GM12878 (cell line): ENCODE data around the gene USF1. TPM values are rescaled to one million over a fixed set of nuclear protein-coding genes. Genes with fewer than 3 reads are reported as not detected.

Experiments
- ATAC-seq: fragments of 200-7000 bp; cut with Tn5 transposase; 3 replicates; pipeline ENCODE4 v1.9.1; 2020; ENCODE audit warnings: mild to moderate bottlenecking, moderate library complexity
- BruUV-seq: library from RNA; stranded (reverse); fragments of 400-500 nt; replicated peaks from 2 replicates; lab custom pipeline; 2021; lab: Mats Ljungman, UMichigan
- CTCF ChIA-PET: fragments of 300-600 bp; sonication (Branson Sonifier 250); formaldehyde crosslinking; extraction: SDS; loops from one replicate; lab custom pipeline; 2021; ENCODE audit warnings: inconsistent platforms; lab: Yijun Ruan, JAX
- POLR2A ChIA-PET: fragments of 350-600 bp; formaldehyde crosslinking; extraction: SDS; loops from one replicate; lab custom pipeline; 2021; ENCODE audit warnings: inconsistent platforms; lab: Charles Lee
- RAD21 ChIA-PET: fragments of 300-600 bp; sonication (Branson Sonifier 250); formaldehyde crosslinking; loops from one replicate; lab custom pipeline; 2023; ENCODE audit warnings: antibody characterized with exemption; ENCODE audit not compliant: unreplicated experiment; lab: Charles Lee
- SMC1A ChIA-PET: fragments of 300-600 bp; sonication (Branson Sonifier 250); formaldehyde crosslinking; loops from one replicate; lab custom pipeline; 2023; ENCODE audit not compliant: unreplicated experiment, uncharacterized antibody; lab: Charles Lee
- DNase-seq: peaks from one replicate; pipeline ENCODE4 v3.0.0-alpha.2; 2011; ENCODE audit warnings: low read depth, low spot score
- FAIRE-seq: peaks from 3 replicates; lab custom pipeline; 2011; peaks lifted over from hg19 to GRCh38; lab: Jason Lieb, UNC
- H2AFZ ChIP-seq: 2 replicates; pipeline ENCODE4 v1.6.0; 2011; ENCODE audit warnings: low read depth, low read length, control low read depth; ENCODE audit not compliant: control insufficient read depth
- H3K27ac ChIP-seq: 2 replicates; pipeline ENCODE4 v1.5.1; 2011; ENCODE audit warnings: control low read depth; ENCODE audit not compliant: control insufficient read depth, insufficient read depth
- H3K27me3 ChIP-seq, 2 experiments: replicated peaks in 1 of 2; 2 replicates each; pipeline versions ENCODE4 v1.6.0 to v1.6.1; 2011; ENCODE audit warnings: low read length in 1 of 2; ENCODE audit not compliant: control insufficient read depth in 2 of 2, insufficient read depth in 2 of 2
- H3K36me3 ChIP-seq, 2 experiments: 2 replicates each; pipeline ENCODE4 v1.5.1; 2011; ENCODE audit warnings: low read length in 1 of 2; ENCODE audit not compliant: control insufficient read depth in 2 of 2, insufficient read depth in 2 of 2
- H3K4me1 ChIP-seq: 2 replicates; pipeline ENCODE4 v1.6.1; 2011; ENCODE audit warnings: mild to moderate bottlenecking, low read length, moderate library complexity, mixed read lengths; ENCODE audit not compliant: control insufficient read depth, insufficient read depth
- H3K4me2 ChIP-seq: 2 replicates; pipeline ENCODE4 v1.6.0; 2011; ENCODE audit warnings: control low read depth; ENCODE audit not compliant: control insufficient read depth, insufficient read depth
- H3K4me3 ChIP-seq: fragments of 200-600 bp; sonication (generic); 2 replicates; pipeline ENCODE4 v1.5.1; 2016
- H3K79me2 ChIP-seq: 2 replicates; pipeline ENCODE4 v1.6.0; 2011; ENCODE audit warnings: low read length; ENCODE audit not compliant: control insufficient read depth, insufficient read depth
- H3K9ac ChIP-seq: 2 replicates; pipeline ENCODE4 v1.8.0; 2011; ENCODE audit warnings: low read length, control low read depth, mixed read lengths; ENCODE audit not compliant: control insufficient read depth, insufficient read depth
- H3K9me3 ChIP-seq: replicated peaks from 3 replicates; pipeline ENCODE4 v1.5.1; 2011; ENCODE audit warnings: mild to moderate bottlenecking, low read length; ENCODE audit not compliant: control insufficient read depth, insufficient read depth
- H4K20me1 ChIP-seq: 2 replicates; pipeline ENCODE4 v1.6.0; 2011; ENCODE audit not compliant: control insufficient read depth, insufficient read depth
- ATF7 ChIP-seq: fragments of 450-650 bp; IDR thresholded peaks from 2 replicates; pipeline ENCODE4 v1.6.1; 2016; ENCODE audit warnings: low read depth, mild to moderate bottlenecking
- BACH1 ChIP-seq: fragments of 450-650 bp; IDR thresholded peaks from 2 replicates; pipeline ENCODE4 v1.6.1; 2017; ENCODE audit warnings: mild to moderate bottlenecking, borderline replicate concordance
- CEBPZ ChIP-seq: fragments of 150-350 bp; IDR thresholded peaks from 2 replicates; pipeline ENCODE4 v1.6.1; 2016; ENCODE audit warnings: low read depth, low read length
- CHD4 ChIP-seq: fragments of 200-600 bp; sonication (generic); IDR thresholded peaks from 2 replicates; pipeline ENCODE4 v1.6.1; 2016; ENCODE audit warnings: mild to moderate bottlenecking
- FOXM1 ChIP-seq: IDR thresholded peaks from 2 replicates; pipeline ENCODE4 v1.6.1; 2012; ENCODE audit warnings: low read depth, mild to moderate bottlenecking, inconsistent platforms, low read length, moderate library complexity
- IKZF1 ChIP-seq: fragments of 450-650 bp; conservative IDR thresholded peaks from 2 replicates; pipeline ENCODE4 v1.6.1; 2017; ENCODE audit warnings: antibody characterized with exemption, mild to moderate bottlenecking
- JUND ChIP-seq: IDR thresholded peaks from 2 replicates; pipeline ENCODE4 v1.6.1; 2012; ENCODE audit warnings: low read depth, mild to moderate bottlenecking, low read length, improper control_type of control experiment, moderate library complexity
- MYB ChIP-seq: fragments of 150-350 bp; IDR thresholded peaks from 2 replicates; pipeline ENCODE4 v1.6.1; 2014; ENCODE audit warnings: mild to moderate bottlenecking, low read depth, low read length, borderline replicate concordance
- PBX3 ChIP-seq: IDR thresholded peaks from 2 replicates; pipeline ENCODE4 v1.6.1; 2011; ENCODE audit warnings: mild to moderate bottlenecking, low read depth, low read length, moderate library complexity; ENCODE audit not compliant: insufficient replicate concordance
- POLR2AphosphoS5 ChIP-seq: IDR thresholded peaks from 2 replicates; pipeline ENCODE4 v1.6.1; 2011; ENCODE audit warnings: mild to moderate bottlenecking, low read length, inconsistent platforms
- POU2F2 ChIP-seq: IDR thresholded peaks from 3 replicates; pipeline ENCODE4 v1.6.1; 2011; ENCODE audit warnings: low read depth, mild to moderate bottlenecking, low read length, borderline replicate concordance
- SREBF1 ChIP-seq: IDR thresholded peaks from 2 replicates; pipeline ENCODE4 v1.6.1; 2012; ENCODE audit warnings: mild to moderate bottlenecking, low read length
- SUPT20H ChIP-seq: IDR thresholded peaks from 2 replicates; pipeline ENCODE4 v1.6.1; 2011; ENCODE audit warnings: low read depth, mild to moderate bottlenecking, low read length, moderate library complexity, borderline replicate concordance; ENCODE audit not compliant: control insufficient read depth
- ZBED1 ChIP-seq: IDR thresholded peaks from 2 replicates; pipeline ENCODE4 v1.6.1; 2016; ENCODE audit warnings: borderline replicate concordance
- ZNF207 ChIP-seq: fragments of 450-650 bp; IDR thresholded peaks from 2 replicates; pipeline ENCODE4 v1.6.1; 2014; ENCODE audit warnings: antibody characterized with exemption, mild to moderate bottlenecking, borderline replicate concordance
- ZNF622 ChIP-seq: fragments of 450-650 bp; IDR thresholded peaks from 2 replicates; pipeline ENCODE4 v1.6.1; 2017; ENCODE audit warnings: mild to moderate bottlenecking, inconsistent platforms
- ZZZ3 ChIP-seq: IDR thresholded peaks from 2 replicates; pipeline ENCODE4 v1.6.1; 2011; ENCODE audit warnings: low read depth; ENCODE audit not compliant: control insufficient read depth, insufficient read length
- WGBS: methylation state at CpG from one replicate; pipeline ENCODE4 v1.1.6; 2016; ENCODE audit warnings: low lambda C conversion rate; ENCODE audit not compliant: insufficient replicate concordance, insufficient coverage; ENCODE audit errors: missing lambda C conversion rate; 5-methylcytosine and 5-hydroxymethylcytosine counted together
- in situ Hi-C: fragments of 300-500 bp; cut with MboI; formaldehyde crosslinking; loops from 9 replicates; pipeline ENCODE4 v1.14.3; 2018; ENCODE audit warnings: mixed read lengths
- intact Hi-C: fragments of 100-400 bp; cut with micrococcal nuclease; formaldehyde crosslinking; loops from one replicate; pipeline ENCODE4 v1.14.2; 2022; ENCODE audit not compliant: unreplicated experiment
- polyA plus RNA-seq, 11 experiments: library from polyadenylated mRNA; depleted of rRNA in 4 of 11; unstranded in 6 of 11; stranded (reverse) in 5 of 11; fragments of >200 nt; fragmentation: Nextera tagmentation in 4 of 11; fragmentation: Illumina TruSeq in 1 of 11; extraction: Ambion mirVana in 4 of 11; extraction: Trizol in 1 of 11; gene quantifications; 1 replicate in 1 of 11; 2 replicates in 10 of 11; pipeline versions ENCODE4 v1.2.1 to v1.2.3, GENCODE V29; 2011 to 2016; ENCODE audit warnings: inconsistent platforms in 2 of 11, missing spikeins in 2 of 11, low read depth in 1 of 11
- total RNA-seq, 4 experiments: library from RNA; depleted of rRNA in 3 of 4; stranded (reverse); fragments of >200 nt in 3 of 4; fragmentation: Illumina TruSeq in 1 of 4; extraction: Trizol in 1 of 4; gene quantifications; 2 replicates each; pipeline versions ENCODE4 v1.2.1 to v1.2.3, GENCODE V29; 2013 to 2021

The USF1 gene
- total and polyA plus RNA-seq, 10 of the 15 experiments (the other 5 are each of a cell fraction or from before 2014, with no cell fraction given), result 9.4 to 92.1 (median 53.5) TPM

GRCh38 chr1:161009602-161010211, 36.1 kb downstream of the USF1 start:
- 81% methylated on average over 7 of the region's 7 CpGs for WGBS
- no peak overlapping the region for H3K9ac ChIP-seq
- RAD21 ChIA-PET, result interaction anchor here (0.6 to 2.7 kb wide), 3 partner anchors 12 to 733 kb away, joined by 3 to 12 read pairs (median 4); no protein-coding TSS in a partner anchor
- in situ Hi-C loops, result no loop called here
- H3K79me2 ChIP-seq, result peaks cover 44% of the 10 kb centered on the region
- TF ChIP-seq BACH1 (no peak), JUND (no peak), ATF7 (no peak), POLR2AphosphoS5 (no peak), ZNF622 (no peak), ZBED1 (no peak), ZNF207 (no peak), POU2F2 (no peak), SREBF1 (no peak), IKZF1 (no peak), PBX3 (no peak), FOXM1 (no peak), CHD4 (no peak), CEBPZ (no peak), MYB (no peak), SUPT20H (no peak), ZZZ3 (no peak)
- TF ChIP-seq, all 136 proteins: peak for 0
- no peaks in the 10 kb centered on the region for H3K27me3 ChIP-seq
- no peaks in the 10 kb centered on the region for H3K9me3 ChIP-seq
- no peaks in the 10 kb centered on the region for H4K20me1 ChIP-seq
- DNase-seq, result no peak
- ChIA-PET CTCF (interaction anchor here (2.3 to 4.6 kb wide), 2 partner anchors 11 to 12 kb away, joined by 13 to 22 read pairs; no protein-coding TSS in a partner anchor), SMC1A (interaction anchor here (1.2 to 6.6 kb wide), 2 partner anchors 12 kb away, joined by 3 to 34 read pairs; partner anchors contain the start of gene F11R), POLR2A (interaction anchor here (0.6 to 6.2 kb wide), 7 partner anchors 11 to 192 kb away, joined by 3 to 31 read pairs (median 4); partner anchors contain the start of genes F11R and USF1)
- BruUV-seq, result no TSS peak
- ATAC-seq, result no peak
- FAIRE-seq, result no peak
- H3K4me1 ChIP-seq, result peaks cover 17% of the 10 kb centered on the region
- H3K4me3 ChIP-seq, result no peak overlapping the region
- H3K36me3 ChIP-seq, result peaks cover 0 to 3% of the 10 kb centered on the region in 2 experiments; a peak in 1 of 4 replicates
- no peak overlapping the region for H2AFZ ChIP-seq
- intact Hi-C loops, result no loop called here
- H3K4me2 ChIP-seq, result no peak overlapping the region
- no peak overlapping the region for H3K27ac ChIP-seq
